ENCODE measurements around the gene GDPD3. TPM values are rescaled to one million over a fixed set of nuclear protein-coding genes. Genes with fewer than 3 reads are reported as not detected.
A peak's percentile ranks its signal among the peaks of the same experiment; 100 is the strongest.

Gene GDPD3
- total and polyA plus RNA-seq, 2 of the 13 experiments (the other 11 are each of a cell fraction or from before 2014, with no cell fraction given), result 18.7 to 20.6 TPM

DNA sequence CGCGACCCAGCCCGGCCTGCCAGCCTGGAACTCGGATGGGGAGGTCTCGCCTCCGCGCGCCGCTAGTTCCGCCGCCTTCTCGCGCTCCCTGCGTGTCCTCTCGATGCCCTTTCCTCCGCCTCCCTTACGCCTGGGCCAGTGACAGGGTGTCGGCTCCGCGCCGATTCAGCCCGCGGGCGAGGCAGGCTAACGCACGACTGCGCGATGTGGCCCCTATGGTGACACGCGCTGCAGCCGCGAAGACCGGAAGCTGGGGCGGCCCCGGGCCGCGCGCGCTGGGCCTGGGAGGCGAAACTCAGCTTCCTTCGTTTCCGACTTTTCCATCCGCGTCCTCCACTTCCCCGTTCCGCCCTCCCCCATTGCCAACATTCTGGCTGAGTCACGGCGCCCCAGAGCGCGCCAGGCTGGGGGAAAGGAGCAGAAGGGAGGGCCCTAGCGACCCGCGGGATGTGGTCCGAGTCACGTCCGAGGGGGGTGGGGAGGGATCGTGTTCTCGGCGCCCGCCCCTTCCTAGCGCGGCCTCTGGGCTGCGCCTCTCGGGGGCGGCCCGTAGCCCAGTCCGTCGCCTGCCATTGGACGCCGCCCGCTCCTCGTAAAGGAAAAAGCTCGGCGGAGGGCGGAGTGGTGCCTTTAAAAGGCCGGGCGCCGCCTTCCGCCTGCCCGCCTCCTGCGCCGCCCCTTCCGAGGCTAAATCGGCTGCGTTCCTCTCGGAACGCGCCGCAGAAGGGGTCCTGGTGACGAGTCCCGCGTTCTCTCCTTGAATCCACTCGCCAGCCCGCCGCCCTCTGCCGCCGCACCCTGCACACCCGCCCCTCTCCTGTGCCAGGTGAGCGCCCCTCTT lies 48.0 kb downstream of the GDPD3 start, which contains the start of gene ALDOA (continued):
- TF ChIP-seq, protein P1, sequence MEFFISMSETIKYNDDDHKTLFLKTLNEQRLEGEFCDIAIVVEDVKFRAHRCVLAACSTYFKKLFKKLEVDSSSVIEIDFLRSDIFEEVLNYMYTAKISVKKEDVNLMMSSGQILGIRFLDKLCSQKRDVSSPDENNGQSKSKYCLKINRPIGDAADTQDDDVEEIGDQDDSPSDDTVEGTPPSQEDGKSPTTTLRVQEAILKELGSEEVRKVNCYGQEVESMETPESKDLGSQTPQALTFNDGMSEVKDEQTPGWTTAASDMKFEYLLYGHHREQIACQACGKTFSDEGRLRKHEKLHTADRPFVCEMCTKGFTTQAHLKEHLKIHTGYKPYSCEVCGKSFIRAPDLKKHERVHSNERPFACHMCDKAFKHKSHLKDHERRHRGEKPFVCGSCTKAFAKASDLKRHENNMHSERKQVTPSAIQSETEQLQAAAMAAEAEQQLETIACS (CRISPR knock-in tag; IDR thresholded peaks at IDR 0.05), result peak; percentile 83
- TF ChIP-seq HNF4G (IDR thresholded peaks at IDR 0.05; ENCODE audit: borderline replicate concordance, low read depth, low read length) (peak; percentile 5; the same call in 1 of the 2 replicates), HNF4G (CRISPR knock-in tag; IDR thresholded peaks at IDR 0.05; ENCODE audit: borderline replicate concordance, low read depth) (peak; percentile 69; the same call in 1 of the 2 replicates), SP4 (CRISPR knock-in tag; IDR thresholded peaks at IDR 0.05) (peak; percentile 98), ZBTB42 (CRISPR knock-in tag; IDR thresholded peaks at IDR 0.05) (no peak; the same call in 1 of the 2 replicates), SNRNP70 (IDR thresholded peaks at IDR 0.05; ENCODE audit: low read depth, low read length) (no peak), ZNF749 (CRISPR knock-in tag; IDR thresholded peaks at IDR 0.05; ENCODE audit: borderline replicate concordance) (peak; percentile 96), TRIM24 (CRISPR knock-in tag; IDR thresholded peaks at IDR 0.05) (no peak), NR2F2 (IDR thresholded peaks at IDR 0.05; ENCODE audit: borderline replicate concordance, low read depth) (peak; percentile 56; the same call in 1 of the 2 replicates), GPN1 (CRISPR knock-in tag; IDR thresholded peaks at IDR 0.05; ENCODE audit: borderline replicate concordance) (peak; percentile 71; the same call in 1 of the 2 replicates), ATF7-NPFF (CRISPR knock-in tag; IDR thresholded peaks at IDR 0.05; ENCODE audit: low read depth) (peak; percentile 95), SIN3B (IDR thresholded peaks at IDR 0.05; ENCODE audit: low read length) (no peak; the same call in none of the 2 replicates), ZNF766 (CRISPR knock-in tag; IDR thresholded peaks at IDR 0.05; ENCODE audit: borderline replicate concordance) (peak; percentile 23; the same call in 1 of the 2 replicates), ZNF746 (CRISPR knock-in tag; IDR thresholded peaks at IDR 0.05) (peak; percentile 98), ZNF160 (CRISPR knock-in tag; IDR thresholded peaks at IDR 0.05) (peak; percentile 78; the same call in 1 of the 2 replicates), ARNT2 (CRISPR knock-in tag; IDR thresholded peaks at IDR 0.05; ENCODE audit: low read depth) (peak; percentile 95), GABPA (IDR thresholded peaks at IDR 0.05; ENCODE audit: low read depth, low read length) (no peak), GABPA (CRISPR knock-in tag; IDR thresholded peaks at IDR 0.05; ENCODE audit: low read depth) (peak; percentile 81), MAF1 (CRISPR knock-in tag; IDR thresholded peaks at IDR 0.05; ENCODE audit: borderline replicate concordance) (peak; percentile 74), ZNF589 (CRISPR knock-in tag; conservative IDR thresholded peaks at IDR 0.05) (peak; percentile 80), RFX1 (IDR thresholded peaks at IDR 0.05) (no peak), HOXA5 (CRISPR knock-in tag; IDR thresholded peaks at IDR 0.05) (peak; percentile 79), ZNF235 (CRISPR knock-in tag; IDR thresholded peaks at IDR 0.05; ENCODE audit: borderline replicate concordance) (peak; percentile 87)
- TF ChIP-seq, protein P2, sequence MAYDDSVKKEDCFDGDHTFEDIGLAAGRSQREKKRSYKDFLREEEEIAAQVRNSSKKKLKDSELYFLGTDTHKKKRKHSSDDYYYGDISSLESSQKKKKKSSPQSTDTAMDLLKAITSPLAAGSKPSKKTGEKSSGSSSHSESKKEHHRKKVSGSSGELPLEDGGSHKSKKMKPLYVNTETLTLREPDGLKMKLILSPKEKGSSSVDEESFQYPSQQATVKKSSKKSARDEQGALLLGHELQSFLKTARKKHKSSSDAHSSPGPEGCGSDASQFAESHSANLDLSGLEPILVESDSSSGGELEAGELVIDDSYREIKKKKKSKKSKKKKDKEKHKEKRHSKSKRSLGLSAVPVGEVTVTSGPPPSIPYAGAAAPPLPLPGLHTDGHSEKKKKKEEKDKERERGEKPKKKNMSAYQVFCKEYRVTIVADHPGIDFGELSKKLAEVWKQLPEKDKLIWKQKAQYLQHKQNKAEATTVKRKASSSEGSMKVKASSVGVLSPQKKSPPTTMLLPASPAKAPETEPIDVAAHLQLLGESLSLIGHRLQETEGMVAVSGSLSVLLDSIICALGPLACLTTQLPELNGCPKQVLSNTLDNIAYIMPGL (CRISPR knock-in tag; IDR thresholded peaks at IDR 0.05; ENCODE audit: borderline replicate concordance in 1 of 2, low read depth in 1 of 2), result peak; percentile 94 to 95
- TF ChIP-seq, protein P3, sequence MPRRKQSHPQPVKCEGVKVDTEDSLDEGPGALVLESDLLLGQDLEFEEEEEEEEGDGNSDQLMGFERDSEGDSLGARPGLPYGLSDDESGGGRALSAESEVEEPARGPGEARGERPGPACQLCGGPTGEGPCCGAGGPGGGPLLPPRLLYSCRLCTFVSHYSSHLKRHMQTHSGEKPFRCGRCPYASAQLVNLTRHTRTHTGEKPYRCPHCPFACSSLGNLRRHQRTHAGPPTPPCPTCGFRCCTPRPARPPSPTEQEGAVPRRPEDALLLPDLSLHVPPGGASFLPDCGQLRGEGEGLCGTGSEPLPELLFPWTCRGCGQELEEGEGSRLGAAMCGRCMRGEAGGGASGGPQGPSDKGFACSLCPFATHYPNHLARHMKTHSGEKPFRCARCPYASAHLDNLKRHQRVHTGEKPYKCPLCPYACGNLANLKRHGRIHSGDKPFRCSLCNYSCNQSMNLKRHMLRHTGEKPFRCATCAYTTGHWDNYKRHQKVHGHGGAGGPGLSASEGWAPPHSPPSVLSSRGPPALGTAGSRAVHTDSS (CRISPR knock-in tag; conservative IDR thresholded peaks at IDR 0.05), result no peak; the same call in 1 of the 2 replicates
- TF ChIP-seq, protein P4, sequence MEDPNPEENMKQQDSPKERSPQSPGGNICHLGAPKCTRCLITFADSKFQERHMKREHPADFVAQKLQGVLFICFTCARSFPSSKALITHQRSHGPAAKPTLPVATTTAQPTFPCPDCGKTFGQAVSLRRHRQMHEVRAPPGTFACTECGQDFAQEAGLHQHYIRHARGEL (CRISPR knock-in tag; IDR thresholded peaks at IDR 0.05), result peak; percentile 74

Data from HepG2 (cell line).